Hepatic stellate cell (primary cell): ENCODE measurements around the gene VPS45.

Source experiments
- DNase-seq: peaks from one replicate; pipeline ENCODE4 v3.0.0; 2011; ENCODE audit warnings: low spot score

The VPS45 gene

DNA sequence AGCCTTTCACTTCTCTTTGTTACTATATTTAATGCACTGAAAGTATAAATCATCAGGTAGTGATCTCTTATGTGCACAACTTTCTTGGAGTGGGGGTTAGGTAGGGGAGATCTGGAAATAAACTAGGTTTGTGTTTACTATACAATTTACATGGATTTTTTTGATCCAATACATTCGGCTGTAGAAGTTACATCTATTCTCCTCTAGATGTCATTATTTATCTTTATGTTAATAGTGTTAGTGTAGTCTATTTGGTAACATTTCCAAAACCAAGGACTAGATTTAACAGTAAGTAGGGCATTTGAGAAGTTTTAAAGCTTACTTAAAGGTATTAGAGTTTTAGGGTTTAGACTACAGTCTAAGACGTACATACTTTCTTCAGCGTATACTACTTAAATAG is 5.4 kb downstream of the VPS45 start:
- DNase-seq: peak; percentile 24

DNA sequence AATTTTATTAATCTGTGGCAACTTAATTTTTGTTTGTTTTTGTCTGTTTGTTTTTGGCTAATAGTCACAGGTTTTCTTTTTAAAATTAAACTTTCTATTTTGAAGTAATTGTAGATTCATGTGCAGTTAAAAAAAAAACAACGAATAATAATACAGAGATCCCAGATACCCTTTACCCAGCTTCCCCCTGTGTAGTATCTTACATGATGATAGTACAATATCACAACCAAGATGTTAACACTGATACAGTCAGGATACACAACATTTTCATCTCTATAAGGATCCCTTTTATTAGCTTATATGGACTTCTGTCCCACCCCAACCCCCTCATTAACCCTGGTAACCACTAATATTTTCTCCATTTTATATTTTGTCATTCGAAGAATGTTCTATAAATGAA is 5.9 kb downstream of the VPS45 start:
- DNase-seq: no peak

DNA sequence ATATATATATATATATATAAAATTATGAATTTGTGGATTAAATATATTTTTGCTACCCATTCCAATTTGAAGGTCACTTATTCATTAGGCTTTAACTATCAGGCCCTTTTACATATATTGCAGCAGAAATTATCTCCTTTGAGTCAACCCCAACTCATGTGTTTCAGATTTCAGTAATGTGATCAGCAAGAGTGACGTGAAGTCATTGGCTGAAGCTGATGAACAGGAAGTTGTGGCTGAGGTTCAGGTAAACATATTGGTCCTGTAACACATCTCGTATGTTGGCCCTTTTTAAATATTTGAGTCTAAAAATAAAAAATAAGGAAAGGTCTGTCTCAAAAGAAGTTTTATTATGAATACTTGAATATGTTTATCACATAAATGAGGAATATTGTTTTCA is 8.5 kb downstream of the VPS45 start:
- DNase-seq: no peak

DNA sequence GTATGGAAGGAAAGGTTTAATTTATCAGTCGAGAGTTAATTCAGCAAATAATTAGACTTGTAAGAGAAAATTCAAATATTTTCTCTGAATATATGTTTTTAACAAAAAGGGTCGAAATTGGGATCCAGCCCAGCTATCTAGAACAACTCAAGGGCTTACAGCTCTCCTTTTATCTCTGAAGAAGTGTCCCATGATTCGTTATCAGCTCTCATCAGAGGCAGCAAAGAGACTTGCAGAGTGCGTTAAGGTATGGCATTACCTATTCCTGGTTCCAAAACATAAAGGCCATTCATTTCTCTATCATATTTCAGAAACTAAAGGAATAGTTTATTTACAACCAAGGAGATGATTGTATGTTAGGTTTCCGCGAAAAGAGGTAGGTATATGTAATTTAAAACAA is 9.4 kb downstream of the VPS45 start:
- DNase-seq: no peak

DNA sequence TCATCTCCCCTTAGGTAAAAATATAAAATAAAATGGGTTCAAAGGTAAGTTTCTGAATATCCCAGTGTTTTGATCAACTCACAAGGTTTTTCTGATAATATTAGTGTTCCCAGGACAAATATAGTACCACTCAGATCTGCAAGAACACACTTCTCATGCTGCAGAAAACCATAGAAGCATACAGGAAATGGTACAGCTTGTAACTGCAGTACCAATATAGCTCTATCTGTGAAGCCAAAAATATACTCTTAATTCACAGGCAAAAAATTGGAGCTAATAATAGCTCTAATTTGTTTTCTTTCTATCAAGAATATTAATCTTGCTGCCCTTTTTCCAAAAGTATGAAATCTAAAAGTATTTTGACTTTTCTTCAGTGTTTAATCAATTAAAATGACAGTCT is 13.2 kb downstream of the VPS45 start:
- DNase-seq: no peak

DNA sequence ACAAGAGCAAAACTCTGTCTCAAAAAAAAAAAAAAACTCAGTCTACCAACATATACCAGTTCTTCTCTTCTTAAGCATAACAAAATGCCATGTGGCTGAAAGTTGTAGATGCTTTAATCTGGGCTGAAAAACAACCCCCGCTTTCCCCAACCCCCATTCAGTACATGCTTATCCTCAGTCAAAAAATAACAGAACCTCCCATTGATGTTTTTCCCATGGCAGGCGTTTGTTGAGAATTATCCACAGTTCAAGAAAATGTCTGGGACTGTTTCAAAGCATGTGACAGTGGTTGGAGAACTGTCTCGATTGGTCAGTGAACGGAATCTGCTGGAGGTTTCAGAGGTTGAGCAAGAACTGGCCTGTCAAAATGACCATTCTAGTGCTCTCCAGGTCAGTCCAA is 14.9 kb downstream of the VPS45 start:
- no peak for DNase-seq

DNA sequence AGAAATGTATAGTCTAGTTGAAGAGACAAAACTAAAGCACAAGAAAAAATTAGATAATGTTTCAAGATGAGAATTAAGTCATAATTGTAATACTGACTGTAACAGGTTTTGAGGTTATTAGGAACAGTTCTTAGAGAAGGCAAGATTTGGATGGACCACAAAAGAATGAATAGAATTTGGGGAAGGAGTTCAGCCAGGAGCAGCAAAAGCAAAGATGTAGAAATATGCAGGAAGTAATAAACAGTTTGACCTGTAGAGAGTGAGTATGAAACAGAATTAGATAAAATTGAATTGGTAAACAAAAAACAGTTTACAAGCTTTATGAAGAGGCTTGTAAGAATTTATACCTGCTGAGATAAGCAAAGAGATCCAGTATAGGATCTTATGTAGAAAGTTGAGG is 16.3 kb downstream of the VPS45 start:
- no peak for DNase-seq

DNA sequence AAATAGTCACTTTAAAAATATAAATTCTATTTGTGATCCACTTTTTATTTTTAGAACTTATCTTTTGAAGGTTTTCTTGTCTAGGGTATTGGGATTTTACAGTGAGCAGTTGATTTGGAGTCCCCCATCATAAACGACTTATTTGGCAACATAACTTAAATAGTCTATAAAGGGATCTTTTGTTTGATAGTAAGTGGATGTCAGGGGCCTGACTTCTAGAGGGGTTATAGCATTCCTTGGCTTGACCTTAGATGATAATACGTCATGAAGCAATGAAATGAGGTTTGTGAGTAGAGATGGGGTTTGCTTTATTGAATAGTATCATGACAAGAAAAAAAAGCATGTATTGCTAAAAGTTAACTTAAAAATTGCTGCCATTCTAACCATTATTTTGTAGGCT is 17.8 kb downstream of the VPS45 start:
- DNase-seq: no peak

DNA sequence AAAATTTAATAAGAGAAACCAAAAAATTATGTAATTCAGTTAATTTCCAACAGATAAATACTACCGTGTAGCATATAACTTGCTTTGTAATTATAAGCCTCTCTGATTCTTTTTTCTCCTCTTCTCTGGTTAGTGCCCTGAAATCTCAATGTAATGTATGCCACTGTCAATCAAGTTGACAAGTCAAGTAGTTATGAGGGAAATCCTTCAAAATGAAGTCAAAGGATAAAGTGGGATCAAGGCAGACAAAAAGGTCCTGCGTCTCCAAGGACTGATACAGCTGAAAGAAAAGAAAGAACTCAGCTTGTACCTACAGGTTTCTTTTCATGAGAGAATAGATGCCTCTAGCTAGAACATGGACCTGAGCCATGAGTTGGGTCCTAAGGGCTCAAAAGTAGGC is 19.8 kb downstream of the VPS45 start:
- no peak for DNase-seq

DNA sequence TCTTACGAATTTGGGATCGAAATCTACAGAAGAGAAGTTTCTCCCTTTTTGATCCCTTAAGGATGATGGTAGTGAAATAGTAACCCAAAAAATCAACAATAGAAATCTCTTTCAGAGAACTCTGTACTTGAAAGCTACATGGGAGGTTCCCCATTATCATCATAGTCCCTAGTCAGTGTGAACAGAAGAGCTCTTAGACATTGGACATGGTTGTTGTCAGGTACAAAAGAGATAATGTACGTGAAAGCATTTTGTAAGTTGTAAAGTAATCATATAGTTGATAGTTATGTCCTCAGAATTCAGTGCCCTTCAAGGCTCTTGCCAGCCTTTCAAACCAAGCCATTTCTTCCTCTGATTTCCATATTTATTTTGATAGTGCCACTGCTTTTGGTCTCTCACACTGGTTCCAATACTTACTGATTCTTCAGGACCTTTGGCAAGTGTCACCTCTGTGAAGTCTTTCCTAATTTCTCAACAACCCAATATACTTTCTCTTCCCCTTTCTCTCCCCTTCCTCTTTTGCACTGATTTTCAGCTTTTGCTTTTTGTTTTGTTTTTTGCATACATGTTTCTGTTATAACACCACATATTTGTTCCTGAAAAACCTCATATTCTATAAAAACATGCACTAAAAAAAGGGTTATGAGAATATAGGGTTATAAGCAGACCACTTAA is 22.4 kb downstream of the VPS45 start:
- no peak for DNase-seq

DNA sequence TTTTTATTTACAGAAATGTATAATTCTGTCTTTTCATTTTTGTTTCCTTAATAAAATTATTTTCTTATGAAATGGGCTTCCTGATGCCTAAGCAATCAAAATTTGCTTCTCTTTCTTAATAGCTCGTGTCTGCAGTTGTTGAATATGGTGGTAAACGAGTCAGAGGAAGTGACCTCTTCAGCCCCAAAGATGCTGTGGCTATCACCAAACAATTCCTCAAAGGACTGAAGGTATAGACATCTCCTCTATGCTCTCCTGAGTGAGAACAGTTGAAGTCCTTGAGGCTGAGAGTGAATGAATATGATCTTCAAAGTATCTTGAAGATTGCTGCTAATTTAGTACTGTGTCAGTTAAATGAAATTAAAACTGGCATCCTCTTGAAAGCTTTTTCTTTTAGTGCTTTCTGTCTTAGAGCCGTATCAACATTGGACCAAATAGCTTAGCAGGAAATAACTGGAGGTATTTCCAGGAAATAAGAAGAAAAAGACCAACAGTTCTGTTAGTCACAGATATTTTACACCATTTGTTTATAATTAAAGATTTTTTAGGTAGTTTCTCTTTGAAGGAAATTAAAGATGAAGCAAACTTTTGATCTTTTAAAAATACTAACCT is 24.7 kb downstream of the VPS45 start:
- no peak for DNase-seq

DNA sequence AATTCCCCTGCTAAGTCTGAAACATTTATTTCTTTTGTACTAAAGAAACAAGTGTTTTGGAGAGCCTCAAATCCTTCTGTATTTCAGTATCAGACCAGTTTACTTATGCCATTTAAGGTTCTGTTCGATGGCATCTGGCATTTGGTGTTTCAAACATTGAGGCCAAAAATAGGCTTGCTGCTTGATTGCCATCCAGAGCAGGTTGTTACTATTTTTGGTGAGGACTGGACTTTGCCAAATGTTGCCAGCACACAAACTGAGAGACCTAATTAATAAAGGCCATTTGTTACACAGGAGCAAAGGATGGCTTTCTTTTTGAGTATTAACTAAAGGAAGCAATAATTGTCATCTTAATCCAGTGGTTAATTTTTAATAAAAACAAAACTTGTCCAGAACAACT is 26.2 kb downstream of the VPS45 start:
- no peak for DNase-seq

DNA sequence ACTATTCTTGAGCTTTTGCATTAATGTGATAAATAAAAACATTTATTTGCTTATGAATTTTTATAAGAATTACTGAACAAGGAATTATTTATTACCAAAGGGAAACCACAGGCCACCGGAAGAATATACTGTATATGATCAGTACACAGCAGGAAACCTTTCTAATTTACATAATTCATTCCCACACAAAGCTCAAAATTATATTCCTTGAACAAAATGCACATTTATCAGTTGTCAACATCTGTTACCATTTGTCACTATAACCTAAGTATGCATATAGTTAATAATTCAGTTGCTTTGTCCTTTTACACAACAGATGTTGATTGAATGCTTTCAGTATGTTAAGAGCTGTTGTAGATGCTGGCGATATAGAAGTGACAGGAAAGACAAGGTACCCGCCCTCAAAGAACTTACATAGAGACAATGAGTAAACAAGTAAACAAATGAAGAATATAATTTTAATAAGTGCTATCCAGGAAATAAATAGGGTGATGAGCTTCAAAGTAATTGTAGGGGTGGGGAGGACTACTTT is 27.2 kb downstream of the VPS45 start:
- no peak for DNase-seq

DNA sequence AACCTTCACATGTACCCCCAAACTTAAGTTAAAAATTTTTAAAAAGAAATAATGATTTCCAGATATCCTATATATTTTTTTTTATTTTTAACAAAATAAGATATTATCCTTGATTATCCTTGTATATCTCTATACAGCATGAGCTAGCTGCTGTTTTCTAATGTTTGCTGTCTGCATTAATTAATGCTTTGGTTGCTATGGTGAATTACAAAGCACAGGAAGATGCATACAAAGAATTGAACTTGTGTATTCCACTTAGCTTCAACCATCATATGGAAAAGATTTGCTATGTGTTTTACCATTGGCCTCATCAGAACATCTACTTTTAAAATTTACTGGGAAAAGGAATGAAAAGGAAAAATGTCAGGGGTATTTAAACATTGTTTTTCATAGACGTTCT is 35.4 kb downstream of the VPS45 start:
- no peak for DNase-seq

DNA sequence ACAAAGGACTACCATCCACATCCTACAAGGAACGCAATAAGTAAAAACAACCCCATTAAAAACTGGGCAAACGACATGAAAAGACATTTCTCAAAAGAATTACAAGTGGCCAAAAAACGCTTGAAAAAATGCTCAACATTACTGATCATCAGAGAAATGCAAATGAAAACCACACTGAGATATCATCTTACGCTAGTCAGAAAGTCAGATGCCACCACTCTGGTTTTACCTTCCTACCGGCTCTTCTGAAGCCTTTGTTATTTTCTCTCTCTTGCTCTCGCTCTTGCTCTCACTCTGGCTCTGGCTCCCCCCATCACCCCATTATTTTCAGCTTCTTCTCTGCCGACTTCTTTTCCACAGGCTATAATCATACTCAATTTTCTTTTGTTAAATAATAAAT is 38.8 kb downstream of the VPS45 start:
- DNase-seq: no peak

DNA sequence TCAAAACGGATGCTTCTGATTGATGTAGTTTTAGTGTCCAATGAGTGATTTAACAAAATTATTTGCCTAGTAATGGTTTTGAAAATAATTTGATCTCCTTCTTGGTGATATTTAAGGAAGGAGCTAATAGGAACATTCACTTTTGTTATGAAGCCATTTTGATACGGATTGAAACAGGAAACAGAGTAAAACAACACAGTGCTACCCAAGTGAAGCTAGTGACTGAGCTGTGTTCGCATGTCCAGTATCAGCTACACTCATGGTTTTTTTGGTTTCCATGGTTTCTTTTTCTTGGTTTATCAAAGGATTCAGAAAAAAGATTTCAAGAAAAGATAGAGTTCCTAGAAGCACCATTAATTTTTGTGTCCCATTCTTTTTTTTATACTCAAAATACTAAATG is 42.0 kb downstream of the VPS45 start:
- no peak for DNase-seq

DNA sequence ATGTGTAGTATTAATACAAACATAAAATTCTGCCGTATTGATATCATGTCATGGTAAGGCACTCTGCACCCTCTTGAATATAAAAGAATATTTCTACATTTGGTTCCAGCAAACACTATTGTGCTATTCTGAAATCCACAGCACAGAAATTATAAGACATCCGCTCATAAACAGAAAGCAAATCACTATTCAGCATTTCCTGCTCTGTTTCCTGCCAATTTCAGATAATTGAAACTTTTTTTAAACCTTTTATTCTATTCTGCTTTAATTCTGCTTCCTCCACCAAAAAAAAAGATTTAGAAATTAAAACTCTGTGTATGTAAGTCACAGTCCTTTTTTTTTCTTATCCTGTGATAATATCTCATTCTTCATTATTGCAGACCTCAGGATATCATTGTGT is 42.5 kb downstream of the VPS45 start:
- no peak for DNase-seq

DNA sequence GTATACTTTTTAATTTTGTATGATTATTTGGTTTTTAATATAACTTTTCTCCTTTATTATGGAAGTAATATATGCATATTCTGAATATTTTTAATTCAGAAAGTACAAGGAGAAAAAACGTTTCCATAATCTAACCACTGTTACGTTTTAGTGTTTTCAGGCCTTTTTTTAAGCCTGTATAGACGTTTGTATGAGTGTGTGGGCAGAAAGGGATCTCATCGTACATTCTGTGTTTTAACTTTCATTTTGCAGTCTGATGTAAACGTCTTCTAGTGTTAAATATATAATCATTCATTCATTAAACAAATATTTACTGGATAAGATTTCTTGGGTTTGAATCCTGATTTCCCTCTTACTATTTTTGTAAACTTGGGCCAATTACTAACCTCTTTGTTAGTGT is 44.1 kb downstream of the VPS45 start:
- no peak for DNase-seq

DNA sequence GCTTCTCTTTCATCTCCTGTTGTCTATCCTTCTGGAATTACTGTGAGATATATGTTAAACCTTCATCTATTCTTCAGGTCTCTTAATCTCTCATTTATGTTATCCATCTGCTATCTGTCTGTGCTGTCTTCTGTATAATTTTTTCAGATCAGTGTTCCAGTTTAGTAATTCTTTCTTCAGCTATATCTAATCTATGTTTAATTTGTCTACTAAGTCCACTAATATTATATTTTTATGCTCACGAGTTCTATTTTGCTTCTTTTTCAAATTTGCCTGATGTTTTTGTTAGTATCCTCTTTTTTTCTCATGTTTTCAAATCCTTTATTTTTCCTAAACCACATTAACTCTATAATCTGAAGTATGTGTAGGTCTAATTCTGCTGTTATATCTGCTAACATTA is 47.5 kb downstream of the VPS45 start:
- DNase-seq: no peak

DNA sequence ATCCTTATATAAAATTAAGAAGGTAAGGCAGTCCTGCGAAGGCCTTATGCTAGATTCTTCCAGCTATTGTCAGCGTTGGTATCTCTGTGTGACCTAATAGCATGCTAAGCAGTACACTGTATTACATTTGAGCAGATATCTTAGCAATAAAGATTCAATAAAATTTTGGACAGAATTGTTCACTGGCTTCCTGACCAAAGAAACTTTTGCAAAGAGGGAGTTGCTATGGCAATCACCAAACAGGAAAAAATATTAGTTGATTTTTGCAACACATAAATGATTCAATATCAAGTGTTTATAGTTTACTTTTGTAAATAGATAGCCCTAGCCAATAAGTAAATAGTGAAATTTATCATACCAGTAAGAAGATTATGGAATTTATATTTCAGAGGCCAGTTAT is 51.1 kb downstream of the VPS45 start:
- no peak for DNase-seq

DNA sequence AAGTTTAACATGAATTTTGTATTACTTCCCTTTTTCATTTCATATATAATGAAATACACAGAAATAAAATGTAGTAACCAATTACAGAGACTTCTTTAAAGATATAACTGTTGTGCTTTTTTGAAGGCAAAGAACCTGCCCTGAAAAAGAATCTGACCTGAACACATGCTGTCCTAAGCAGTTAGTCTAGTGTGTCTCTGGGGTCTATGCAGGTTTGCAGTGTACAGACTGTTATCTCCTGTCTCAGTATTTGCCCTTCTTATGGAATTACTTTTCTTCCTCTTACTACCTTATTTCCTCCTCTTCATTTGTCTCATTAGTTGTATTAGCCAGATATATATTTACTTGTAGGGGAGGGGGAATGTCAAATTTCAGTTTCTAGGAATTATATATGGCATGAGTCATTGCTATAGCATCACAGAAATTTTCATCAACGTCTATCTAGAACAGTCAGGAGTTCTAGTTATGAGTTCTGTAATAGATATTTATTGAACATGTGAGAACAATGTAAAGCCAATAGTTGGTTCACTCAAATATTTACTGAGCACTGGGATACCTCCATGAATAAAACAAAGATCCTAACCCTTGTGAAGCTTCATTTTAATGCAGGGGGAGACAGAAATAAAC is 53.8 kb downstream of the VPS45 start:
- peak; percentile 8 for DNase-seq

DNA sequence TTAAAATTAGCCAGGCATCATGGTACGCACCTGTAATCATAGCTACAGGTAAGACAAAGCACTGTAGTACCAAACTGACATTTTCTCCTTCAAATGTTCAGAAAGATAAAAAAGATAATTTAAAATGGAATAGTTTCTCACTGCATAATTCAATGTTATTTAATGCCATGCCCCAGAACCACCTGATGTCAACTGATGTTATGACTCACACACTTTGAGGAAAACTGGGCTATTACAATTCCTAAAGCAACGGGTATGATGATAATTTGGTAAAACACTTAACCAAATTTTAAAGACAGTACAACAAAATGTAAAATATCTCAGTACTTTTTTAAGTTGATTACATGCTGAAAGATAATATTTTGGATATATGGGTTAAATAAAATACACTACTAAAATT is 59.2 kb downstream of the VPS45 start:
- no peak for DNase-seq

DNA sequence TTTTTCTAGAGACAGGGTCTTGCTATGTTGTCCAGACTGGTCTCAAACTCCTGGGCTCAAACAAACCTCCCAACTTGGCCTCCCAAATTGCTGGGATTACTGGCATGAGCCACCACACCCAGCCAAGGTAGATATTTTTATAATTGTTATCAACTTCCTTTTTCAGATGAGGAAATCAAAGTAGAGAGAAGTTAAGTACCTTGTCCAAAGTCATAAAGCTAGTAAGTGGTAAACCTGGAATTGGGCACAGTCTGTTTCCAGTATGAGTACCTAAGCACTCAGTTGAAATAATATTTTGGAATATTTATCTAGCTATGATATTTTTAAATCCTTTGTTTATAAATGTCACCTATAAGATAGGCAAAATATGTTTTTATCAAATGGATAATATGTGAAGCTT is 59.9 kb downstream of the VPS45 start:
- no peak for DNase-seq

DNA sequence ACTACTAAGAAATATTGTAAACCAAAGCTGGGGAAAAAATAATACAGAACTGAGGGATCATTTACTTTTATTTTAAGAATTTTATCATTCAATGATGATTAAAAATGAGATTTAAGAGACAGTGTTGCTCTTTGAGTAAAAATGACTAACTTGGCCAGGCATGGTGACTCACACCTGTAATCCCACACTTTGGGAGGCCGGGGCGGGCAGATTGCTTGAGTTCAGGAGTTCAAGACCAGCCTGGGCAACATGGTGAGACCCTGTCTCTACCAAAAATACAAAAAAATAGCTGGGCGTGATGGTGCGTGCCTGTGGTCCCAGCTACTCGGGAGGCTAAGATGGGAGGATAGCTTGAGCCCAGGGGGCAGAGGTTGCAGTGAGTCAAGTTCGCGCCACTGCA is 60.3 kb downstream of the VPS45 start:
- no peak for DNase-seq
